GM21529 (cell line): ENCODE data around the gene EME2.
"Not testable (repeated sequence)": the region's sequence is repeated elsewhere in the genome, so short reads cannot be mapped to it uniquely, and the experiment has no call there.

Source experiments
- ATAC-seq: cut with Tn5 transposase; IDR thresholded peaks from one replicate; pipeline ENCODE4 v1.9.1; 2021; ENCODE audit not compliant: unreplicated experiment

Gene EME2

GRCh38 chr16:1790261-1790610, 17.6 kb downstream of the EME2 start:
- ATAC-seq, result no peak

DNA sequence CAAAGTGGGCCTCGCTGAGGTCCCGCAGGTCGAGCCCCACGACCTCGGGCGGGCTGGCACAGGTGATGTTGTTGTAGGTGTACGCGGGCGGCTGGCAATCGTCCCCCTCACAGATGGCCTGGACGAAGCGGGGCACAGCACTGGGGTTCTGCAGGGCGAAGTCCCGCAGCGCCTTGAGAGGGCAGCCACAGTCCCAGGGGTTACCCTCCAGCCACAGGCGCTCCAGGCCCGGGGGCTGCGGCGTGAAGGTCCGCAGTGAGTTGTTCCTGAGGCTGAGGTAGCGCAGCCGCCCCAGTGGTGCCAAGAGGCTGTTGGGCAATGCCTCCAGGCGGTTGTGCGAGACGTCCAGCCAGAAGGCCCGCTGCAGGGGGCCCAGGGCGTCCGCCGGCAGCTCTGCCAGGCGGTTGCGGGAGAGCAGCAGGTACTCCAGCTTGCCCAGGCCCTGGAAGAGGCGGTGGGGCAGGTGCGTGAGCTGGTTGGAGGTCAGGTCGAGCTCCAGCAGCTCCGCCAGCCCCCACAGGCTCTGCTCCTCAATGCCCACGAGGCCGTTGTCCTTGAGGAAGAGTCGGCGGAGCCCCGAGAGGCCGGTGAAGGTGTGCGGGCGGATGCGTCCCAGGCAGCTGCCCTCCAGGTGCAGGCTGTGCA, 18.1 kb downstream of the EME2 start:
- ATAC-seq, result no peak

- ATAC-seq, result no peak
Observed at GRCh38 chr16:1791256-1791942, 18.8 kb downstream of the EME2 start.

- ATAC-seq, result no peak
Observed at GRCh38 chr16:1791943-1792812, 19.6 kb downstream of the EME2 start.

DNA sequence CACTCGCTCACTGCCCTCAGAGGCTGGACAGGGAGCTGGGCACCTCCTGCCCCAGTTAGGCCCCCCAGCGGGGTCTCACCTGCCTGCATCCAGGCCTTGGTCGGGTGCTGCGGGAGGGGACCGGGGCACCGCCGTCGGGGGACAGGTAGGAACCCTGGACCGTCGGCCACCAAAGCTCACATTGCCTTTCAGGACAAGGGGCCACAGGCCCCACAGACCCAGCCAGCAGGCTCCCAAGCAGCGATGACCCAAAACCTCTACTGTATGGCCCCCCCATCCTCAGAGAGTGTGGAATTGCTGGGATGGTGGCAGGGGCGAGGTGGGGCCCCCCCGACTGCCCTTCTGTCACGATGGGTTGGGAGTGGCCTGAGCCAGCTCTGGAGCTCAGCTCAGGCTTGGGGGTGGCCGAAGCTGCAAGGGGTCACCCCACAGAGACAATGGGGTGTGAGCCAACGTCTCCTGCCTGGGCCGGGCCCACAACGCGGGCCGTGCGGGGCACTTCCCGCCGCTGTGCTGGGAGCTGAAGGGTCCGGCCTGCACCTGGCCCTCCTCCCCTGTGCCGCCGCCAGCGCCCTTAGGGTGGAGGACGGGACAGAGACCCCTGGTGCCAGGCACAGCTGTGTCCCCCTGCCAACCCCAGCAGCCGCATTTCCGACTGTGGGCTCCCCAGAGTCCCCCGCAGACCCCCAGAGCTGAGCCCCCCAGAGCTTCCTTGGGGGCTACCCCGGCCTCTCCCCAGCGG, 20.4 kb downstream of the EME2 start:
- ATAC-seq, result no peak

DNA sequence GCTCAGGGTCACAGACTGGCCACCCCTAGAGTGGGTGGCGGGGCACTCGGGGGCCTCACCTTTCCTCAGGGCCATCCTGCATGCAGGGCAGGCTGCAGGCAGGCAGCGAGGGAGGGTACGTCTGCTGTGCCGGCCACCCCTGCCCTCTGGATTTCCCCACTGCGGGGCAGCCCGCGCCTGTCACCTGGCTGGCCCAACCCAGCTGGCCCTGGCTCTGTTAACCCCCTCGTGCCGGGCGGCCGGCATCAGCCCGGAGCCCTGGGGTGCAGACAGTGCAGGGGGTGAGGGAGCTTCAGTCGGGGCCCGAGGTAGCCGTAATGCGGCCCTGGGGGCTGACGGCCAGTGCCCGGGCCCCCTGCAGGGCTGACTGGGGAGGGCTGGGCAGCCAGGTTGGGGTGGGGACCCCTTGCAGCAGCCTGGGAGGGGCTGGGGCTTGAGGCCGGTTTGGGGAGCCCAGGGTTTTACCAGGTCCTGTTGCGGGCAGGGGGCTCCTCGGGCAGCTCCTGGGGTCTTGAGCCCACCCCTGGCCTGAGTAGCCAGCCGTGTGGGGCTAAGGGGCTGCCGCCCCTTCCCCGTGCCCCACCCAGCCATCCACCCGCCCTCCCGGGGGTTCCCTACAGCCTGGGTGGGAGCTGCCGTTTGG, 21.1 kb downstream of the EME2 start, which contains the start of gene IGFALS:
Gene IGFALS, minus strand, starts transcription at position 128 of the 643 bp plus-strand sequence. Its CDS starts 53 bp downstream, at position 75.
- ATAC-seq, result no peak

DNA sequence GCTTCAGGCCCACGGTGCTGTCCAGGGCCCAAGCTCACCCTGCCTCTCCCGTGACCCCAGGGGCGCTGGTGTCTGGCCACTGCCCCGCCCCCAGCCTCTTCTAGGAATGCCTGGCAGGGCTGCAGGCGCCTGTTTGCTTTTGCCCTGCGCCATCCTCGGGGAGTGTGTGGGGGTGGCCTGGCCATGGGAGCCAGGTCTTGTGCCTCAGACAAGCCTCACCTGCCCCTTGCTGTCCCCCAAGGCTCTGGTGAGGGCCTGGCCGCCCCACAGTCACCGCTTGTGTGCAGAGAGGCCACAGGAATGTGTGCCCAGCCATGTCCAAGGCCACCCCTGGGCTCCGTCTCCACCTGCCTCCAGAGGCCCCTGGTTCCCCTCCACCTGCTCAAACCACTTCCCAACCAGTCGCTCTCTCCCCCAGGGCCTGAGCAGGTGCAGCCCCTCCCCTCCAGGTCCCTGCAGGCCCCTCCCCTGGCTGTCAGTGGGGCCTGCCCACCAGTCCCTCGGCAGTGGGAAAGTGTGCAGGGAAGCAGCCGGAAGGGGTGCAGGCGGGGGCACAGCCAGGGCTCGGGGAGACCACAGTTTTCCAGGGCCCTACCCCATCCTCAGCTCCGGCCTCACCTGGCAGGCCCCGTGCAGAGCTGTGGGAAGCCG, 21.7 kb downstream of the EME2 start:
- ATAC-seq, result no peak

DNA sequence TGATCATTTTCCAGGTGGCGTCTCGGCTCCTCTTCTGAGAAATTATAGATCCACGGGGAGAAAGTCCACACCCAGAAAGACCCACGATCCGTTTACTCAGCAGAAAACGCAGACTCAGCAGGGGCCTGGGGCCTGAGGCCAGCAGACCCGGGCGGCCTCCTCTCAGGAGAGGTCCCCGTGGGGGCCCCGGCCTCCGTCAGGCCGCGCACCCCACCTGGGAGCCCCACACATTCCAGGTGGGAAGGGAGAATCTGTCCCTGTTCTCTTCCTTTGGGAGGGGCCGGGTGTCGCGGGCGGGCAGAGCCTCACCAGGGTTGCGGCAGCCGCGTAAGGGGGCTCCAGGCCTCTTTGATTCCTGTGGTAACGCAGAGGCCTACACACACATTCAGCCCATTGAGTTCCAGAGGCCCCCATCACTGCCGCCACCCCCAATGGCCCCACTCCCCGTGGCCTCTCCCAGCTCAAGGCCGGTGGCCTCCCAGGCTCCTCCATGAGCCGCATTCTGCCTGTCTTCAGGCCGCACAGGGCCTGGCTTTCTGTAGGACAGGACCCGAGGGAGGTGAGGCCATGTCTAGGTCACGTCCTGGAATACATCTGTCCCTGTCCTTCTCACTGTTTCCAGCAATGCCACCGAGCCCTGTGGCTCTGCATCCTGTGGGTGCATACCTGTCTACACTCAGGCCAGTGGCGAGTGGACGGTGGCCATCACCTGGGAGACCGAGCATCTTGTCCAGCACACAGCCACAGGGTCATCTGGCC, 22.5 kb downstream of the EME2 start:
- ATAC-seq, result no peak

GRCh38 chr16:1799263-1799662, 26.7 kb downstream of the EME2 start:
- not testable (repeated sequence) for ATAC-seq

DNA sequence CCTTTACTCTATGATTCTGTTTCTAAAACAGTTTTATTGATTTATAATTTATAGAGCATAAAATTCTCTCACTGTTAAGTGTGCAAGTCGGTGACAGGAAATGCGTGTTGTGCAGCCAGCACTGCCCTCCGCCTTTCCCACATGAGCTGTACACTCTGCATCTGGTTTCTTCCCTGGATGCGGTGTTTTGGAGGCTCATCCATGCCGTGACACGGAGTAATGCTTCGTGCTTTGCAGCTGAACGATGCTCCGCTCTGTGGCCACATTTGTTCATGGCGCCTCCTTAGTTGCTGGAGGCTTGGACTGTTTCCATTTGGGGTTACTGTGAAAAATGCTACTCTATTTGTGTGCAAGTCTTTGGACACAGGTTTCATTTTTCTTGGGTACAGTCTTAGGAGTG, 28.1 kb downstream of the EME2 start:
- no peak for ATAC-seq

- no peak for ATAC-seq
Observed at GRCh38 chr16:1807626-1808025, 35.0 kb downstream of the EME2 start.

DNA sequence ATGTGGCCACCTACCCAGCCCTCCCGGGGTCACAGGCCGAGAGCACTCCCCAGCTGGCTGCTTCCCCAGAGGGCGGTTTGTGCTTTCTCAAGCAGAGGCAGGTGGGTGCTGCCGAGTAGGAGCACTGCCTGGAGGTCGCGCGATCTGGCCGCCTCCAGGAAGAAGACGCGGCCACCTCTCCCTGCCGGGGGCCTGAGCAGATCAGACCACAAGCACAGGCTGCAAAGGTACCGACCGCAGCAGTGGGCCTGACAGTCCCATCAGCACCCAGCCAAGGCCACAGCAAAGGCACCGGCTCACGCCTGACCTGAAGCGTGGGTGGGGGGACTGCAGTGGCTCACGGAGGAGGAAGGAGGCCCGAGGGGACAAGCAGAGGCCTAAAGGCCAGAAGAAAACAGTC, 36.1 kb downstream of the EME2 start:
- no peak for ATAC-seq

DNA sequence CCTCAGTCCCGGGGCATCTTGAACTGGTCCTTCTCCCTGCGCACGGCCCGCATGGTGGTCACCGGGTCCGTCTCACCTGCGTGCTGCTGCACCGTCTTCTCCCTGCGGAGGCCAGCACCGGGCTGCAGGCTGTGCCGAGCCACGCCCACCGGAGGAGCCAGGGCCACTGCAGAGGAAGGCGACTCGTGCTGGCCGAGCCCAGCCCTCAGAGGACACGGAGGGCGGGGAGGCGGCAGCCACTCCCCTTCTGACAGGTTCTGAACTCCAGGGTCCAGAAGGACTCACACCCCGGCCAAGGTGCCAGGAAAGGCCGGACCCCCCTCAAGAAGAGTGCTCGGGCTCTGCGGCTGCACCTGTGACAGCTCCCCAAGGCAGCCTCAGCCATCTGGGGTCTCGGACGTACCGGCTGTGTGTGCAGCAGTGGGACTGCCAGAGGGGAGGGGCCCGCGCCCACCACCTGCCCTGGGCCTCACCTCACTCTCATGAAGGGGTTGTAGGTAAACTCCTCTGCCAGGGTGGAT, 36.7 kb downstream of the EME2 start:
- ATAC-seq, result no peak

GRCh38 chr16:1810106-1810505, 37.5 kb downstream of the EME2 start:
- no peak for ATAC-seq

DNA sequence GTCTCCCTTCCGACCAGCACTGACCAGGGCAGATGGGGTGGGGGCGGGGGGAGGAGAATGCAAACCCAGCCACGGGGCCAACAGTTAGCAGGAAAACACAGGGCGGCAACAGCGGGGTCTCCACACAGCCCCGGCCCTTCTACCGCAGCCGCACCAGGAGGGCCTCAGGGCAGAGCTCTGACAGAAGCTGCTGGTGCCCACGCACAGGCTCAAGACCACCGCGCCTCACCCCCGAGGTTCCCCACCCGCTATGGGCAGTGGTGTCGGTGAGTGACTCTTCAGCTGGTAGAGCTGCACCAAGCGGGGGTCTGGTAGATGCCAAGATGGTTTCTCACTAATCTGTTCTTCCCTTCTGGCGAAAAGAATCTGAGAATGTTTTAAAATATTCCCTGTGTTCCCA, 37.9 kb downstream of the EME2 start:
- ATAC-seq, result no peak

GRCh38 chr16:1812732-1813163, 40.1 kb downstream of the EME2 start:
- no peak for ATAC-seq

DNA sequence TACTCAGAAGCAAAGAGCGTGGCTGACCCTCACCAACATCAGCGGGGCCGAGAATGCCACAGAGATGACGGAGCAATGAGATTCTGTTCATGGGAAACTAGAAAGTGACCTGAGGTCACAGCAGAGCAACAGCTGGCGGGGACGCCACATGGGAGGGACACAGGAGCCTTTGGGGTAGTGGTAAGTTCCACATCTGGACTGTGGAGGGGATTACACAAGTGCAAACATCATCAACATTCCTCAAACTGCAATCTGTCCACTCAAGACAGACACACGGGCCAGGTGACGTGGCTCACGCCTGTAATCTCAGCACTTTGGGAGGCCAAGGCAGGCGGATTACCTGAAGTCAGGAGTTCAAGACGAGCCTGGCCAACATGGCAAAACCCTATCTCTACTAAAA, 42.9 kb downstream of the EME2 start:
- ATAC-seq, result no peak

DNA sequence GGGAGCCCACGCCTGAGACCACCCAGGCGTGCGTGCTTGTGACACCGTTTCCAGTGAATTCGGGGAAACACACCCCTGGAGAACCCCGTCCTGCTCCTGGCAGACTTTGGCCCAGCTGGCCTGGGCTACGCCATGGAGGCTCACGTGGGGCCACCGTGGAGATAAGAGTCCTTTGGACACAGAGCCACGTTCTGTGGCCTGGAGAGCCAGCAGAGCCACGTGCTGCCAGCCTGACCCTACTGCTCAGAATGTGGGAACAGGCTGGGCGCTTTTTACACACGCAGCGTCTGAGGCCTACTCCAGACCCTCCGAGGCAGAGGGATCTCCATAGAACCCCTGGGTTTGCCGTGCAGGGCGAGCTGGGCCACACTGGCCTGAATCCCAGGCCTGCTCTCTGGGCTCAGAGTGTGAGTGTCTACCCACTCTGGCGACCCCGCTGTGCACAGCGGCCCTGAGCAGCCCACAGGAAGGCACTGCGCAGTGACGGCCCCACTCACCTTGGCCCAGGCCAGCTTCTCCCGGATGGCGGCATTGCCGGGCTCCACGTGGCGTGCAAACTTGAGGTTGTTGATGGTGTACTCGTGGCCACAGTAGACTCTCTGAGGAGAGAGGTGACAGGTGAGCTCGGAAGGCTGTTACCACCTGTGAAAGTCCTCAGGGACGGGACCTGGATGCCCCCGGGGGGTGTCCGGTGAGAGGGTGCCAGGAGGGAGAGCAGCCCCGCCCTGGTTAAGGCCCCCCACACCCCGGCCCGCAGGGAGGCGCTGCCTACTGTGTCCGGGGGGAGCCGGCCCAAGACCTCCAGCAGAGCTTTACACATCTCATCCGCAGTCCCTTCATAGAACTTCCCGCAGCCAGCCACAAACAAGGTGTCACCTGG, 44.0 kb downstream of the EME2 start:
- no peak for ATAC-seq
